ENCODE data around the gene ABCA7.

Gene ABCA7

GRCh38 chr19:1073956-1074517 lies 34.1 kb downstream of the ABCA7 start:
- no peak for DNase-seq

DNA sequence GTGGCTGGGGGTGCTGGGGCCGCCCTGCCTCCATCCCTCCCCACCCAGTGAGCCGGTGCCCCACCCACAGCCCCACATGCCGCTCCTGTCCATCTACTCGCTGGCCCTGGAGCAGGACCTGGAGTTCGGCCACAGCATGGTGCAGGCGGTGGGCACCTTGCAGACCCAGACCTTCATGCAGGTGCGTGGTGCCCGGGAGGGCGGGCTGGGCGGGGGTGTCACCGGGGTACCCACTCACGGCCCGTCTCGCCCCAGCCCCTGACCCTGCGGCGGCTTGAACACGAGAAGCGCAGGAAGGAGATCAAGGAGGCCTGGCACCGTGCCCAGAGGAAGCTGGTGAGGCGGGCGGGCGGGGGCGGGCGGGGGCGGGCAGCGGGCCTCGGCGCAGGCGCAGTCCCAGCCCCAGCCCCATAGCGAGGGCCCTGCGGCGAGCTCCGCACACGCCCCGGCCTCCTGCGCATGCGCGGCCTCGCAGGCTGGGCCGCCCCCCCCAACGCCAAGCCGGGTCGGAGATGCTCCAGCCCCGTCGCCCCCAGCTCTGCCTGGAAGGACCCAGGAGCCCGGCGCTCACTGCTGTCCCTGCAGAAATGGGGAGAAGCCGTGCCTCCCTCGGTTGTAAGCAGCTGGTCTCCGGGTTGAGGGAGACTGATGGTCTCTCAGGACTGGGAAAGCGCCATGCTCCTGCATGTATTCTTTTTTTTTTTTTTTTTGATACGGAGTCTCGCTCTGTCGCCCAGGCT lies 34.8 kb downstream of the ABCA7 start:
- peak; percentile 75 to 83 for DNase-seq

- DNase-seq: no peak
These were observed 36.1 kb downstream of the ABCA7 start for GRCh38 chr19:1076046-1076386.

GRCh38 chr19:1076951-1077350 lies 37.0 kb downstream of the ABCA7 start:
- peak; percentile 69 to 76 for DNase-seq

DNA sequence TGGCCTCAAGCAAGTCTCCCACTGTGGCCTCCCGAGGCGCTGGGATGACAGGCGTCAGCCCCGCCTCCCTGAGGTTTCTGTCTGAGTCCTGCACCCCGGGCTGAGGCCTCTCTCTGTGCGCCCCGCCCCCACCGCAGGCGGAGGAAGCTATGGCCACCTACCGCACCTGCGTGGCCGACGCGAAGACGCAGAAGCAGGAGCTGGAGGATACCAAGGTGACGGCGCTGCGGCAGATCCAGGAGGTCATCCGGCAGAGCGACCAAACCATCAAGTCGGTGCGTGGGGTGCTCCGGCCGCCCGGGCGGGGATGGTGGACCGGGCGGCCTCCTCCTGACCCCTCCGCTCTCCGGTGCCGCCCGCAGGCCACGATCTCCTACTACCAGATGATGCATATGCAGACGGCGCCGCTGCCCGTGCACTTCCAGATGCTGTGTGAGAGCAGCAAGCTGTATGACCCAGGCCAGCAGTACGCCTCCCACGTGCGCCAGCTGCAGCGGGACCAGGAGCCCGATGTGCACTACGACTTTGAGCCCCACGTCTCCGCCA lies 39.7 kb downstream of the ABCA7 start:
- DNase-seq: no peak

DNA sequence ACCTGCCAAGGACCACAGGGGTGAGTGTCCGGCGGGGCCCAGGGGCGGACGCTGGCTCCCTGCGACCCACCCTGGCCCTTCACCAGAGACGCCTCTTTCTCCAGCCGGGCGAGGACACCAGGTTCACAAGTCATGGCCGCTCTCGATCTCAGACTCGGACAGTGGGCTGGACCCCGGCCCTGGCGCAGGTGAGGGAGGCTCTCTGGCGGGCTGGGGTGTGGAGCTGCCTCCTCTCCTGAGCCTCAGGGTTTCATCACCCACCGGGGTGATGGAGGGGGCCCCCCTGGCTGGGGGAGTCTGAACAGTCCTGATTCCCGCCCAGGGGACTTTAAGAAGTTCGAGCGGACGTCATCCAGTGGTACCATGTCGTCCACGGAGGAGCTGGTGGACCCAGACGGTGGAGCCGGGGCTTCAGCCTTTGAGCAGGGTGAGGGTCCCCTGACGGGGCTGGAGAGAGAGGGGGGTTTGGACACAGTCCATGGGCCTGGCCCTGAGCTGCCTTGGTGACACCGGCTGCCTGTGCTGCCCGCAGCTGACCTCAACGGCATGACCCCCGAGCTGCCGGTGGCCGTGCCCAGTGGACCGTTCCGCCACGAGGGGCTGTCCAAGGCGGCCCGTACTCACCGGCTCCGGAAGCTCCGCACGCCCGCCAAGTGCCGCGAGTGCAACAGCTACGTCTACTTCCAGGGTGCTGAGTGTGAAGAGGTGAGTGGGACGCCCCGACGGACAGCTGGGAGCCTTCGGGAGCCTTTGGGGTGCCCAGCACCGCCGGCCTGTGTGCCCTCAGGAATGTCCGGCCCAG lies 40.7 kb downstream of the ABCA7 start:
- DNase-seq: no peak

GRCh38 chr19:1081301-1082164 lies 41.6 kb downstream of the ABCA7 start:
- no peak for DNase-seq

- DNase-seq: no peak
These were observed 42.4 kb downstream of the ABCA7 start for GRCh38 chr19:1082165-1082927.

DNA sequence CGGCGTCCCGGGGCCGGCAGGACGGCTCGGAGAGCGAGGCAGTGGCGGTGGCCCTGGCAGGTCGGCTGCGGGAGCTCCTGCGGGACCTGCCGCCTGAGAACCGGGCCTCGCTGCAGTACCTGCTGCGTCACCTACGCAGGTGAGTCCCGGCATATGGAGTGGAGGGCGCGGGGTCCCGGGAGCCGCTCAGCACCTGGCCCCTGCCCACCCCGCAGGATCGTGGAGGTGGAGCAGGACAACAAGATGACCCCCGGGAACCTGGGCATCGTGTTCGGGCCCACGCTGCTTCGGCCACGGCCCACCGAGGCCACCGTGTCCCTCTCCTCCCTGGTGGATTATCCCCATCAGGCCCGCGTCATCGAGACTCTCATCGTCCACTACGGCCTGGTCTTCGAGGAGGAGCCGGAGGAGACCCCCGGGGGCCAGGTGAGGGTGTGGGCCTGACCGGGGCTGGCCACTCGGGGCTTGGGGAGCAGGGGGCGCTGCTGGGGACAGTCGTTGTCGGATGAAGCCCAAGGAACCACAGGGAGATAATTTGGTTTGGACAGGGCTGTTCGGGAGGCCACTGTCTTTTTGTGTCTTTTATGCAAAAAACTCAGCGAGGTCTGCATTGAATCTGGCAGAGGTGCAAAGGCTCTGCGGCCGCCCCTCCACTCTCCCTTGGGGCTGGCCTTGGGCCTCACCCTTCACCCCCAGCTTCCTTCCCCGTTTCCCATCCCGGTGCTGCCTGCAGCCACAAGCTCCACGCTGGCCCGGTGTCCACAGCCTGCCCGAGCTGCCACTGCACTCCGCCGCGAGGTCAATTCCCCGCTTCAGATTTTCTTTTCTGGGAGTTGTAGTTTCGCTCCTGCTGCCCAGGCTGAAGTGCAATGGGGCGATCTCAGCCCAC lies 43.3 kb downstream of the ABCA7 start:
- DNase-seq: no peak

- no peak for DNase-seq
These were observed 44.3 kb downstream of the ABCA7 start for GRCh38 chr19:1084024-1084868.

- DNase-seq: no peak
These were observed 45.2 kb downstream of the ABCA7 start for GRCh38 chr19:1085053-1085658.

- DNase-seq: no peak
These were observed 46.0 kb downstream of the ABCA7 start for GRCh38 chr19:1085676-1086442.

DNA sequence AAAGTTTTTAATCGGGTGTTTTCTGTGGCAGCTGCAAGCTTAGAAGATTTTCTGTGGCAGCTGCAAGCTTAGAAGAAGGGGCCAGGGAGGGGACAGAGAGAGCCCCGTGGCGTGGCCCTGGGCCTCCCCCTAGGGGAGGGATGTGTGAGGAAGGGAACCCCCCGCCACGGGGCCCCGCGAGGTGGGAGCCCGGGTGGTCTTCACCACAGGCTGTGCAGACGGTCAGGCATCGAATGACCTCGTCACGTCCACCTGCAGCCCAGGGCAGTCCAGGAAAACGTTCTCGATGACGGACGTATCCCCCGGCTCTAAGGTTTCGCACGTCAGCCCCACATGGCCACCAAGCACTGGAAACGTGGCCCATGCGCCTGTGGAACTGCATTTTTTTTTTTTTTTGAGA lies 46.7 kb downstream of the ABCA7 start:
- no peak for DNase-seq

- peak; percentile 97 to 98 for DNase-seq
These were observed 48.0 kb downstream of the ABCA7 start for GRCh38 chr19:1087813-1088415.

GRCh38 chr19:1088416-1089010 lies 48.6 kb downstream of the ABCA7 start:
- DNase-seq: no peak

- DNase-seq: no peak
These were observed 49.3 kb downstream of the ABCA7 start for GRCh38 chr19:1089126-1089771.

- no peak for DNase-seq
These were observed 50.0 kb downstream of the ABCA7 start for GRCh38 chr19:1089891-1090290.
